OCI-LY7 (cell line): ENCODE measurements around the gene SHROOM2. TPM values are rescaled to one million over a fixed set of nuclear protein-coding genes. Genes with fewer than 3 reads are reported as not detected.
"Not testable (repeated sequence)": the region's sequence is repeated elsewhere in the genome, so short reads cannot be mapped to it uniquely, and the experiment has no call there.

ENCODE experiments used
- BruUV-seq: library from RNA; stranded (reverse); fragments of 400-500 nt; replicated peaks from 2 replicates; lab custom pipeline; 2021; lab: Mats Ljungman, UMichigan
- CTCF ChIA-PET: fragments of 300-600 bp; sonication (Branson Sonifier 250); formaldehyde crosslinking; loops from one replicate; lab custom pipeline; 2022; ENCODE audit warnings: antibody characterized with exemption; ENCODE audit not compliant: unreplicated experiment; lab: Charles Lee
- POLR2A ChIA-PET: fragments of 300-600 bp; sonication (Branson Sonifier 250); formaldehyde crosslinking; loops from one replicate; lab custom pipeline; 2022; ENCODE audit warnings: antibody characterized with exemption; lab: Charles Lee
- DNase-seq: peaks from one replicate; pipeline ENCODE4 v3.0.0-alpha.2; 2015; ENCODE audit warnings: low spot score
- H2AFZ ChIP-seq: fragments of 200-600 bp; sonication (generic), shearing (Covaris generic); 2 replicates; pipeline ENCODE4 v1.6.1; 2014; ENCODE audit warnings: mild to moderate bottlenecking, antibody characterized with exemption, low read length, moderate library complexity
- H3K27ac ChIP-seq: fragments of 200-600 bp; sonication (generic); 2 replicates; pipeline ENCODE4 v1.5.1; 2014; ENCODE audit warnings: mixed run types, low read depth, mild to moderate bottlenecking, moderate library complexity, low read length, inconsistent platforms; ENCODE audit not compliant: poor library complexity, severe bottlenecking
- H3K36me3 ChIP-seq: fragments of 200-600 bp; sonication (generic); 2 replicates; pipeline ENCODE4 v1.6.1; 2014; ENCODE audit warnings: mild to moderate bottlenecking, antibody characterized with exemption, low read length, moderate library complexity, mixed read lengths; ENCODE audit not compliant: insufficient read depth
- H3K4me1 ChIP-seq: fragments of 200-600 bp; sonication (generic); 2 replicates; pipeline ENCODE4 v1.5.1; 2014; ENCODE audit warnings: mild to moderate bottlenecking, low read length; ENCODE audit not compliant: insufficient read depth, poor library complexity, severe bottlenecking
- H3K4me2 ChIP-seq: fragments of 200-600 bp; sonication (generic); 2 replicates; pipeline ENCODE4 v1.6.1; 2014; ENCODE audit warnings: mild to moderate bottlenecking, low read length
- H3K4me3 ChIP-seq: fragments of 200-600 bp; sonication (generic); 2 replicates; pipeline ENCODE4 v1.5.1; 2014; ENCODE audit warnings: mild to moderate bottlenecking, low read depth, low read length; ENCODE audit not compliant: poor library complexity, severe bottlenecking
- H3K79me2 ChIP-seq: fragments of 200-600 bp; sonication (generic); 2 replicates; pipeline ENCODE4 v1.6.1; 2016; ENCODE audit warnings: low read depth, mild to moderate bottlenecking, low read length, moderate library complexity, mixed read lengths; ENCODE audit not compliant: insufficient read depth
- H3K9me2 ChIP-seq: fragments of 200-600 bp; sonication (generic); 2 replicates; pipeline ENCODE4 v1.6.1; 2016; ENCODE audit warnings: mild to moderate bottlenecking, low read length, mixed read lengths; ENCODE audit not compliant: insufficient read depth
- H3K9me3 ChIP-seq: fragments of 200-600 bp; sonication (generic); 2 replicates; pipeline ENCODE4 v1.6.1; 2014; ENCODE audit warnings: mild to moderate bottlenecking, mixed run types, low read length, mixed read lengths
- H4K20me1 ChIP-seq: fragments of 200-600 bp; sonication (generic); 2 replicates; pipeline ENCODE4 v1.6.1; 2014; ENCODE audit warnings: mild to moderate bottlenecking, antibody characterized with exemption, low read length, moderate library complexity, mixed read lengths; ENCODE audit not compliant: insufficient read depth
- CTCF ChIP-seq: fragments of 200-600 bp; sonication (generic); conservative IDR thresholded peaks from 2 replicates; pipeline ENCODE4 v1.5.1; 2014; ENCODE audit warnings: mild to moderate bottlenecking, antibody characterized with exemption, low read length, moderate library complexity, mixed read lengths
- EZH2phosphoT487 ChIP-seq: fragments of 200-600 bp; sonication (generic); IDR thresholded peaks from 2 replicates; pipeline ENCODE4 v1.6.1; 2018; ENCODE audit warnings: low read depth, borderline replicate concordance, mild to moderate bottlenecking, mixed run types, antibody characterized with exemption, low read length, moderate library complexity, mixed read lengths
- intact Hi-C: fragments of 100-400 bp; cut with micrococcal nuclease; formaldehyde crosslinking; loops from one replicate; pipeline ENCODE4 v1.10.0; 2022; ENCODE audit not compliant: unreplicated experiment
- total RNA-seq, 2 experiments: library from RNA; depleted of rRNA in 1 of 2; stranded (reverse); fragments of >200 nt in 1 of 2; shearing (Covaris generic) in 1 of 2; gene quantifications; 2 replicates each; pipeline ENCODE4 v1.2.3, GENCODE V29; 2014 to 2022

SHROOM2 gene
- total RNA-seq, 2 experiments from 2014 or later, result not detected

- Histone ChIP-seq H2AFZ (no peak overlapping the region), H3K27ac (no peak overlapping the region), H3K36me3 (no peaks in the 10 kb centered on the region), H3K9me2 (no peaks in the 10 kb centered on the region), H4K20me1 (no peaks in the 10 kb centered on the region), H3K9me3 (no peaks in the 10 kb centered on the region), H3K4me2 (no peak overlapping the region), H3K79me2 (no peaks in the 10 kb centered on the region), H3K4me1 (no peaks in the 10 kb centered on the region), H3K4me3 (no peak overlapping the region)
- POLR2A ChIA-PET, result no interaction called here
- no peak for DNase-seq
- no peak for TF ChIP-seq EZH2phosphoT487
- TF ChIP-seq CTCF, result no peak
- no TSS peak for BruUV-seq
- intact Hi-C loops, result no loop called here
- CTCF ChIA-PET, result no interaction called here
These were observed 21.3 kb downstream of the SHROOM2 start for GRCh38 chrX:9807355-9808182.

- H3K79me2 ChIP-seq, H3K4me3 ChIP-seq, BruUV-seq, DNase-seq, H3K4me2 ChIP-seq, CTCF ChIA-PET, POLR2A ChIA-PET, H3K4me1 ChIP-seq, H3K27ac ChIP-seq, H3K9me2 ChIP-seq, H3K36me3 ChIP-seq, H4K20me1 ChIP-seq, H2AFZ ChIP-seq, H3K9me3 ChIP-seq, intact Hi-C loops: not testable (repeated sequence)
These were observed 23.6 kb downstream of the SHROOM2 start for GRCh38 chrX:9809876-9810275.

- H3K4me3 ChIP-seq, H4K20me1 ChIP-seq, H3K79me2 ChIP-seq, H3K9me2 ChIP-seq, H3K4me2 ChIP-seq, H3K27ac ChIP-seq, H3K4me1 ChIP-seq, H3K9me3 ChIP-seq, H3K36me3 ChIP-seq, POLR2A ChIA-PET, BruUV-seq, H2AFZ ChIP-seq, intact Hi-C loops, DNase-seq, CTCF ChIA-PET: not testable (repeated sequence)
These were observed 24.9 kb downstream of the SHROOM2 start for GRCh38 chrX:9811086-9811485.
